Measurements from ENCODE around the gene ARHGAP8. TPM values are rescaled to one million over a fixed set of nuclear protein-coding genes. Genes with fewer than 3 reads are reported as not detected.

ARHGAP8 gene
- total and polyA plus RNA-seq, 2 of the 13 experiments (the other 11 are each of a cell fraction or from before 2014, with no cell fraction given): 0.07 TPM; not detected in 1

DNA sequence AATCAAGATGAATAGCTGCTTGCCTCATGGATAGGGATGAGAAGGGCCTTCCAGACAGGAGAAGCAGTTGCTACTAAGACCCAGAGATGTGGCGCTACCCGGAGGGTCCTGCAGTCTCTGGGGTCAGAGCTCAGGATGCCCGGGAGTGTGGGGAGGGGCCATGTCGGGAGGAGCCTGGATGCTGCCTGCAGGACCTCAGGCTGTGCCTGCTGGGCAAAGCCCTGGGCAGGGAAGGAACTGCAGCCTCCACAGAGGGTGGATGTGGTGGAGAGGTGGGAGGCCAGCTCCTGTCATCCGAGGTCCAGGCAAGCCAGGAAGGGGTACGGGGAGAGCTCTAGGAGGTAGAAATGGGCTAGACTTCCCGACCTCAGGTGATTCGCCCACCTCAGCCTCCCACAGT is 39.4 kb upstream of the ARHGAP8 start:
- 94% methylated on average over 8 of the region's 8 CpGs for WGBS (ENCODE audit: low lambda C conversion rate)
- Histone ChIP-seq H3K27ac (ENCODE audit: extremely low read length, insufficient read depth, low read length) (no peak overlapping the region), H3K27me3 (ENCODE audit: control insufficient read depth in 1 of 2, insufficient read depth in 2 of 2, low read length in 2 of 2) (no peaks in the 10 kb centered on the region), H3K4me3 (replicated peaks in 1 of 3; ENCODE audit: insufficient read depth in 1 of 3, low read depth in 2 of 3, low read length in 3 of 3) (no peak overlapping the region), H3K9ac (ENCODE audit: insufficient read depth, low read depth, low read length) (no peak overlapping the region), H4K20me1 (ENCODE audit: insufficient read depth, low read length) (peaks cover 5% of the 10 kb centered on the region; the same call in 1 of the 2 replicates), H2AFZ (ENCODE audit: low read length) (no peak overlapping the region), H3K36me3 (replicated peaks in 1 of 2; ENCODE audit: control insufficient read depth in 1 of 2, insufficient read depth in 2 of 2, low read length in 2 of 2) (peaks cover 2 to 18% of the 10 kb centered on the region in 2 experiments; a peak in 4 of 5 replicates), H3K4me1 (ENCODE audit: insufficient read depth, low read length) (peaks cover 35% of the 10 kb centered on the region), H3K4me2 (ENCODE audit: low read depth, low read length) (no peak overlapping the region), H3K9me3 (ENCODE audit: low read length) (no peaks in the 10 kb centered on the region), H3K79me2 (ENCODE audit: insufficient read depth, low read length) (peaks cover 4% of the 10 kb centered on the region)
- no peak for DNase-seq (ENCODE audit: low spot score)
- intact Hi-C loops (cut with micrococcal nuclease; ENCODE audit: unreplicated experiment) (no loop called here), in situ Hi-C loops (cut with HindIII; ENCODE audit: extremely low pct_ligation_motif_present, low pct_unique_long_range_greater_than_20kb) (no loop called here)
- no TSS peak for BruUV-seq (replicated peaks)
- ATAC-seq: no peak
- no peak for FAIRE-seq
- POLR2A ChIA-PET: no interaction called here
- CTCF ChIA-PET (ENCODE audit: low intra/inter-chr PET ratio, low total read pairs): no interaction called here
- TF ChIP-seq MYNN (CRISPR knock-in tag; IDR thresholded peaks at IDR 0.05; ENCODE audit: low read depth) (no peak), SMYD3 (CRISPR knock-in tag; IDR thresholded peaks at IDR 0.05) (no peak), ZBTB7B (CRISPR knock-in tag; IDR thresholded peaks at IDR 0.05) (no peak), ZSCAN31 (CRISPR knock-in tag; IDR thresholded peaks at IDR 0.05; ENCODE audit: low read depth) (no peak)

DNA sequence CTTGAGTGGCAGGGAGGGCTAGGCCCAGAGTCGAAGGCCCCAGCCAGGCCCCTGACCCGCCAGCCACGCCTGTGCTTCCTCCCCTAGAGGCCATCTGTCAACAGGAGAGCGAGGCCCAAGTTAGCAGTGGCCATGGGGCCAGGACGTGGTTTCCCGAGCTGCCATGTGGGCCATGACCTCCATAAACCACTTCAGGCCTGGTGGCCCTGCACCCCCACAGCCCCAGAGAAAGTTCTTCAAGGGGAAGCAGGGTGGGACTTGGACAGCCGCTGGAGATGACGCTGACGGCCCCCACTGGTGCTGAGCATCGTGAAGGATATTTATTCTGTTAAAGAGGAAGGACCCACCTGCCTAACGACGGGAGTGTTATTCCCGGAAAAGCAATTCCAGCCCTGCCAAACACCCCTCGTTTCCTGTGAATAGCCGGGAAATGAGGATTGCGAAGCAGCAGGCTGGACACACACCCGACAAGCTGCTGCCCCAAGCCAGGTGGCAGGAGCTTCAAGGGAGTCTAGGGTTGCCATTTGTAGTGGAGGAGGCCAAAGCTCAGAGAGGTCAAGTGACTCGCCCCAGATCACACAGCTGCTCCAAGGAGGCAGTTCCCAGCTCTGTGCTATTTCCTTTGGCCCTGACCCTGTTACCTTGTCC is 37.5 kb upstream of the ARHGAP8 start:
- CTCF ChIA-PET (ENCODE audit: low intra/inter-chr PET ratio, low total read pairs): no interaction called here
- no peak for DNase-seq (ENCODE audit: low spot score)
- WGBS (ENCODE audit: low lambda C conversion rate): 88% methylated on average over 11 of the region's 18 CpGs
- Histone ChIP-seq H3K27me3 (ENCODE audit: control insufficient read depth in 1 of 2, insufficient read depth in 2 of 2, low read length in 2 of 2) (no peaks in the 10 kb centered on the region), H3K4me3 (replicated peaks in 1 of 3; ENCODE audit: insufficient read depth in 1 of 3, low read depth in 2 of 3, low read length in 3 of 3) (no peak overlapping the region), H4K20me1 (ENCODE audit: insufficient read depth, low read length) (peaks cover 5% of the 10 kb centered on the region; the same call in 1 of the 2 replicates), H3K4me2 (ENCODE audit: low read depth, low read length) (no peak overlapping the region), H3K4me1 (ENCODE audit: insufficient read depth, low read length) (peaks cover 30% of the 10 kb centered on the region), H3K27ac (ENCODE audit: extremely low read length, insufficient read depth, low read length) (no peak overlapping the region), H3K79me2 (ENCODE audit: insufficient read depth, low read length) (peaks cover 4% of the 10 kb centered on the region), H3K36me3 (replicated peaks in 1 of 2; ENCODE audit: control insufficient read depth in 1 of 2, insufficient read depth in 2 of 2, low read length in 2 of 2) (peaks cover 3 to 27% of the 10 kb centered on the region in 2 experiments; a peak in 4 of 5 replicates), H3K9ac (ENCODE audit: insufficient read depth, low read depth, low read length) (no peak overlapping the region), H3K9me3 (ENCODE audit: low read length) (no peaks in the 10 kb centered on the region), H2AFZ (ENCODE audit: low read length) (no peak overlapping the region)
- POLR2A ChIA-PET: no interaction called here
- ATAC-seq: peak; percentile 15; the same call in 2 of the 3 replicates
- no peak for FAIRE-seq
- BruUV-seq (replicated peaks): no TSS peak
- in situ Hi-C loops (cut with HindIII; ENCODE audit: extremely low pct_ligation_motif_present, low pct_unique_long_range_greater_than_20kb): no loop called here
- intact Hi-C loops (cut with micrococcal nuclease; ENCODE audit: unreplicated experiment): no loop called here
- peak; percentile 69; the same call in 1 of the 2 replicates for TF ChIP-seq ZBTB33 (CRISPR knock-in tag; IDR thresholded peaks at IDR 0.05)
- no peak for TF ChIP-seq MXD3 (CRISPR knock-in tag; IDR thresholded peaks at IDR 0.05)
- TF ChIP-seq, protein P1, sequence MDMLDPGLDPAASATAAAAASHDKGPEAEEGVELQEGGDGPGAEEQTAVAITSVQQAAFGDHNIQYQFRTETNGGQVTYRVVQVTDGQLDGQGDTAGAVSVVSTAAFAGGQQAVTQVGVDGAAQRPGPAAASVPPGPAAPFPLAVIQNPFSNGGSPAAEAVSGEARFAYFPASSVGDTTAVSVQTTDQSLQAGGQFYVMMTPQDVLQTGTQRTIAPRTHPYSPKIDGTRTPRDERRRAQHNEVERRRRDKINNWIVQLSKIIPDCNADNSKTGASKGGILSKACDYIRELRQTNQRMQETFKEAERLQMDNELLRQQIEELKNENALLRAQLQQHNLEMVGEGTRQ (IDR thresholded peaks at IDR 0.05; ENCODE audit: low read depth, low read length): no peak
- TF ChIP-seq, protein P1 (CRISPR knock-in tag; IDR thresholded peaks at IDR 0.05; ENCODE audit: borderline replicate concordance): no peak
- peak; percentile 65; the same call in 1 of the 2 replicates for TF ChIP-seq ZBTB38 (CRISPR knock-in tag; IDR thresholded peaks at IDR 0.05)
